HG02970 (cell line): ENCODE data around the gene TEX13A.
"Not testable (repeated sequence)": the region's sequence is repeated elsewhere in the genome, so short reads cannot be mapped to it uniquely, and the experiment has no call there.

Experiments used
- ATAC-seq: cut with Tn5 transposase; IDR thresholded peaks from one replicate; pipeline ENCODE4 v1.9.1; 2021; ENCODE audit warnings: mild to moderate bottlenecking, moderate library complexity, moderate number of reproducible peaks; ENCODE audit not compliant: unreplicated experiment, low FRiP score

Gene TEX13A, protein sequence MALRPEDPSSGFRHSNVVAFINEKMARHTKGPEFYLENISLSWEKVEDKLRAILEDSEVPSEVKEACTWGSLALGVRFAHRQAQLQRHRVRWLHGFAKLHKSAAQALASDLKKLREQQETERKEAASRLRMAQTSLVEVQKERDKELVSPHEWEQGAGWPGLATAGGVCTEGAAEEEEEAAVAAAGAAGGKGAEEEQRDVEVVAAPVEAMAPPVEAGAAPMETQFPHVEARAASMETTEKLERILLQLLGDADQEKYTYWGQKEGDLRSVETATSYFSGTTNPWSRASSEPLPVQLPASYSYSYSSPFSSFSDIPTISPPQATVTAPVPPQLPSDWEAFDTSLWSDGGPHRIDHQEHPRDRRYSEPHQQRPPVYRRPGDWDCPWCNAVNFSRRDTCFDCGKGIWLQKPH

DNA sequence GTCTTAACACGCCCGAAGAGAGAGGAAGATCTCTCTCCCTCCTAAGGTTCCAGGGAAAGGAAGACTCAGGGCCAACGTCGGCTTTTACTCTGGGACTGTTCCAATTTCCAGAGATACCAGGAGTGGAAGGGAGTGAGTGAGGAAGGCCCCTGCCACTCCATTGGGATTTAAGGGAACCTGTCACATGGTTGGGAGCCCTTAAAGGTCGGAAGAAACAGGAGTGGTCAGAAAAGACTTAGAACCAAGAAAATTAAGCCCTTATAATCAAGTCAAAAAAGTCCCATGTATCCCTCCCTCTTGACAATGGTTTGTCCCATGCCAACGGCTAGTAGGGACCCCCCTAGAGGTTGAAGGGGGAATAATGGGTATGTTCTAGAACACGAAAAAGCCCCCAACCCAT lies at the start of gene TEX13A:
TEX13A (minus strand) TSS at position 59 of the 400 bp plus-strand sequence. CDS start 297 bp downstream, outside the sequence.
- no peak for ATAC-seq

GRCh38 chrX:105269386-105269785 lies 48.9 kb upstream of the TEX13A start:
- no peak for ATAC-seq

DNA sequence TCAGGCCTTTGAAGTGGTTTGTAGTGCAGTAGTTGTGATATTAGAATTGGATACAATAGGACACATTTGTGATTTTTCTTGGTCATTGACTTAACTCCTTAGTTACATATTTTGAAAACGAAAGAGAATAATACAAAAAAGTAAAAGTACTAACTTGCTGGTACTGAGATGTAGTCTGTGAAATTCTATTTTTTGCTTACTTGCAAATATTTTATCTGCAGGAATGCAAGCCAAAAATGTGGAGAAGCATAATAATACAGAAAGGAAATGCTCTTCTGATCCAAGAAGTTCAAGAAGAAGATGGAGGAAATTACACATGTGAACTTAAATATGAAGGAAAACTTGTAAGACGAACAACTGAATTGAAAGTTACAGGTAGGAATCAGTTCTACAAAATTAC lies 46.7 kb upstream of the TEX13A start:
- ATAC-seq, result no peak

DNA sequence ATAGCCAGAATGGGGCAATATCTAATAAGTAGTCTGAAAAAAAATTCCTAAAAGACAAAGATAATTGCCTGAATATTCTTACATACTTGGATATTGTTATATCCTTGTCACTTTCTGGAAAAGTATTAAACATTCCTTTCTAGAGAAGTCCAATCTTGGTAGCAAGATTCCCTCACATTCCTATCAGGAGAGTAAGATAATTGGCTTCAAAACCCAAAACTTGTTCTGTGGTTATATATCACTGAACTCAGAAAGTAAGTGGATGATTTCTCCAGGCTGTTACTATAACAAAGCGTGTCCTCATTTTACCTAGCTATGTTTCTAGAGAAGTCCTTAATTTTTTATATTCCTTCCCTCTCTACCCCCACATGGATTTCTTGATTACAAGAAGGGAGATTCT lies 46.0 kb upstream of the TEX13A start:
- no peak for ATAC-seq

- no peak for ATAC-seq
Observed at GRCh38 chrX:105265093-105265492, 44.6 kb upstream of the TEX13A start.

DNA sequence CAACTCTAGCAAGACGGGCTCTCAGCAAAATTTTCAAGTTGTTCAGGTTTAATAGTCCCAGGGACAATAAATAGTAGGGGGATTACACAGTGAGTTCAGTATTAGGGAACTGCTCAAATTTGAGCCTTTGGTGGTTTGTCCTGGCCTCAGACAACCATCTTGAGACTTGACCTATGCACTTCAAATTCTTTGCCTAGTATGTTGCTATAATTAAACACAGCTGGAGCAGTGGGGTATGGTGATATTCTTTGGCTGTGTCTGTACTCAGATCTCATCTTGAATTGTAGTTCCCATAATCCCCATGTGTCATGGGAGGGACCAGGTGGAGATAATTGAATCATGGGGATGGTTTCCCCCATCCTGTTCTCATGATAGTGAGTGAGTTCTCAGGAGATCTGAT lies 43.3 kb upstream of the TEX13A start:
- no peak for ATAC-seq

GRCh38 chrX:105263171-105263570 lies 42.7 kb upstream of the TEX13A start:
- ATAC-seq, result no peak

- no peak for ATAC-seq
Observed at GRCh38 chrX:105260291-105261043, 40.0 kb upstream of the TEX13A start.

DNA sequence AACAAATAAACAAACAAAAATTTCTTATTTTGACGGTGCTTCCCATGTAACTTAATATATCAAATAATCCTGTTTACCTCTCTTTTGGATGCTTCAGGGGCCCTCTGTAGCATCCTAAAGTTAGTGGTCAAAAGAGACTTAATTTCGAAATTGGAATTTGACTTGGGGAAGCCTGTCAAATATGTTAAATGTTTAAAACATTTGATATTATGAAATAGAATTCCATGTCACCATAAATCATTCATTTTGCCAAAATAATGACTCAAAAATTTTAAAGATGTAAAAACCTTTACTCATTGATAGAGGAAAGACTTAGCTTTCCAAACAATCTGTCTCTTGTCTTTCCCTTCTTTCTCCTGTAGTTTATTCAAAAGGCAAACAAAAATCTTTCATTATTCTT lies 20.6 kb upstream of the TEX13A start:
- ATAC-seq, result no peak

GRCh38 chrX:105237407-105237806 lies 16.9 kb upstream of the TEX13A start:
- ATAC-seq, result not testable (repeated sequence)

- no peak for ATAC-seq
Observed at GRCh38 chrX:105229146-105229545, 8.7 kb upstream of the TEX13A start.

GRCh38 chrX:105228602-105229001 lies 8.1 kb upstream of the TEX13A start:
- ATAC-seq, result no peak

DNA sequence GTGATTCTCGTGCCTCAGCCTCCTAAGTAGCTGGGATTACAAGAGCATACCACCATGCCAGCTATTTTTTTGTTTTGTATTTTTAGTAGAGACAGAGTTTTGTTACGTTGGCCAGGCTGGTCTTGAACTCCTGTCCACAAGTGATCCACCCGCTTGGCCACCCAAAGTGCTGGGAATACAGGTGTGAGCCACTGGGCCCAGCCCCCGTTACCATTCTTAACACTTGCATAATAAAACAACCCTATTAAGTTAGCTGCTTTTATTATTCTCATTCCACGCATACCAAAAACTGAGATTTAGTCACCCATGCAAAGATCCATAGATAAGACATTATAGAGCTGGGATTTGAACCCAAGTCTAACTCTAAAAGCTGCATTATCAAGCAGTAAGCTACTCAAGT lies 6.0 kb upstream of the TEX13A start:
- ATAC-seq, result no peak

DNA sequence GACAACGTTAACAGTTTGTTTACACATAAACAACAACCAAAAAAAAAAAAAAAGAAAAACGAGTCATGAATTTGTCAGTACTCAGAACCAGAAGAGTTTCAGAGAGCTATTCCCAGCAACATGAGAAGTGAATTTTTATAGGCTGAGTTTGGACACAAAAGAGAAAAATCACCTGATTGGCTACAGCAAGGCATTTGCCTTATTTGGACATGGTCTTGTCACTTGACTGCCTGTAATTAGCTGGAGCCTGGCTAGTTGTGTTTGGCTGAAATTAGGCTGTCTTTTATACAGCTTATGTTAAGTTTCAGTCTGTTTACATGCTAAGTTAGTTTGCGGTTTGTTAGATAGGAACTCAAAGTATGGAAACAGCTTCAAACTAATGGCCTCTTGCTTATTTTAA lies 880 bp upstream of the TEX13A start:
- ATAC-seq, result no peak

GRCh38 chrX:105219454-105220401 lies 766 bp downstream of the TEX13A start:
- ATAC-seq, result no peak

- ATAC-seq, result no peak
Observed at GRCh38 chrX:105211066-105211575, 9.4 kb downstream of the TEX13A start.

DNA sequence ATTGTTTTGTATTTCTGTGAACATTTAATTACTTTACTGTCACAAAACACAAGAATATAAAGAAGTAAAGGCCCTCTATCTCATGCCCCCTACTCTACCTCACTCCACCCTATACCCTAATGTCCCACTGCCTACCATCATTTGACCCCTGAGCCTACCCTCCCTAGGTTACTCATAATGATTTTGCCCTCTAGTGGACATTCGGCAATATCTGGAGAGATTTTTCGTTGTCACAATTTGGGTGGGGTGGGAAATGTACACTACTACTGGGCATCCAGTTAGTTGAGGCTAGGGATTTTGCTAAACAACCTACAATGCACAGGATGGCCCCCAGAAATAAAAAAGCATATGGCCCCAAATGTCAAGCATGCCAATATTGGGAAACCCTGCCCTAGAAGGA lies 10.2 kb downstream of the TEX13A start:
- ATAC-seq, result no peak

GRCh38 chrX:105209406-105209805 lies 11.1 kb downstream of the TEX13A start:
- ATAC-seq, result no peak

GRCh38 chrX:105191878-105192277 lies 28.6 kb downstream of the TEX13A start:
- peak; percentile 50 for ATAC-seq

DNA sequence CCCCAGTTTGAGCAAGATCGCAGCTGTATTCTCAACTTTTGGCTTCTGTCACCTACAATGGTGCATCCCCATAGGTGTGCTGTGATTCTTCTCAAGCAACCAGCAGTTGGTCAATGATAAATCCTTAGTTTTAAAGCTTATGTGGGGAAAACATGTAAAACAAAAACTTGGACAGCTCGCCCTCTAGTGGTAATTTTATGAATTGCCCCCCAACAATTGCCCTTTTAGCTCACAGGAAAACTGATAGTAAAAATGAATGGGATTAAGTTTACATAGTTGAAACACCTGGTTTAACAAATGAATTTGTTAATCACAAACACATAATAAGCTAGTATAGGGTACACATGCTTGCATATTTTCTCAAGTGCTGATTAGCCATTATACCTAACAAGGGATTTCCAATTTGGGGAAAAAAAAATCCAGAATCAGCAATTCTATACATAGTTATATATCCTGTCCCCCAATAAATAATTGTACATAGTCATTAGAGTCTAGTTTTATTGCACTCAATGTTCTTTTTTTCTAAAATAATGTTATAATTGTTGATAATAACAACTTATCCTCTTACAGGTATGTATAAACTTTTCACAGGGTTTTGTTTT lies 30.1 kb downstream of the TEX13A start:
- ATAC-seq, result no peak
